Measurements from ENCODE around the gene NLRC5.

The NLRC5 gene

DNA sequence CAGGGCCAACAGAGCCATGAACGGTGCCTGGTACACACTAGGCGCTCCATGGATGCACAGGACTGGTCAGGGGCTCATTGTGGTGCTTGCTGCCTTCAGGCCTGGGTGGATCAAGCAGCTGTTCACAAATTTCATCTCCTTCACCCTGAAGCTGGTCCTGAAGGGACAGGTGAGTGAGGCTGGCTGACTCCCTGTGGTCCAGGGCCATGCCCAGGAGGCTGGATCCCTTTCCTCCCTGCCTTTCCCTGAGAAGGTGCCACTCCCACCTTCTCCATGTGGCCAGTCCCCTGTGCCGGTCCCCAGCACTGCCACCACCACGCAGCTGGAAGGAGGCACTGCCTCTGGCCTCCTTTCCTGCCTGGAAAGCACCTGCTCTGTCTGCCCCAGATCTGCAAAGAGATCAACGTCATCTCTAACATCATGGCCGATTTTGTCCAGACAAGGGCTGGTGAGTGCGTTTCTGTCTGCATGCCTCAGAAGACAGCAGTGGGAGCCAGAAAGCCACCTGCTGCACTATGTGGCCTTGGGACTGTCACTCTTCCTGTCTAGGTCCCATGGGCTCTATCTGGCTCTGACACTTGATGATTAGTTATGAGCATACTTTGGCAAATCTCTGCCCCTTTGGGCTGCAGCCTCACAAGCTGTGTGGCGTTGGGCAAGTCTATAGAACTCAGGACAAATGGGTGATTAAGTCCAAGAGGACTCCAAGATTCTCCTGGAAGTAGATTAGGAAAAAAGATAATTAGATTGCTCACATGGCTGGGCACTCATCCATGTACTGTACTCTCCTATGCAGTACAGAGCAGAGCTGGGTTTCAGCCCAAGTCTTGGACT is 18.2 kb upstream of the NLRC5 start:
- Histone ChIP-seq H3K27me3 (replicated peaks; ENCODE audit: insufficient read depth, low read length) (peaks cover 10% of the 10 kb centered on the region; the same call in 1 of the 2 replicates), H4K20me1 (ENCODE audit: insufficient read depth, low read length) (no peaks in the 10 kb centered on the region), H3K36me3 (replicated peaks; ENCODE audit: insufficient read depth, low read length) (no peaks in the 10 kb centered on the region), H2AFZ (ENCODE audit: low read length) (no peak overlapping the region), H3K27ac (ENCODE audit: low read length) (no peak overlapping the region), H3K9me3 (replicated peaks; ENCODE audit: insufficient read depth, low read length) (no peaks in the 10 kb centered on the region), H3K4me2 (ENCODE audit: low read depth, low read length) (no peak overlapping the region), H3K79me2 (ENCODE audit: low read length) (no peaks in the 10 kb centered on the region), H3K4me1 (ENCODE audit: low read length) (peaks cover 15% of the 10 kb centered on the region), H3K4me3 (ENCODE audit: low read length) (no peak overlapping the region), H3F3A (ENCODE audit: insufficient read depth, low read length) (peaks cover 6% of the 10 kb centered on the region; the same call in 1 of the 2 replicates), H3K9ac (ENCODE audit: low read length) (no peak overlapping the region), H3K9me2 (replicated peaks; ENCODE audit: insufficient read depth, low read length) (no peaks in the 10 kb centered on the region)
- TF ChIP-seq EZH2phosphoT487 (IDR thresholded peaks at IDR 0.05; ENCODE audit: low read length) (no peak), EZH2 (optimal IDR thresholded peaks at IDR 0.05; ENCODE audit: low read depth, low read length) (no peak), CTCF (IDR thresholded peaks at IDR 0.05; ENCODE audit: low read length) (no peak)
- no peak for DNase-seq

- Histone ChIP-seq H3K4me2 (ENCODE audit: low read depth, low read length) (no peak overlapping the region), H3K9ac (ENCODE audit: low read length) (no peak overlapping the region)
- no peak for DNase-seq
These were observed 17.7 kb upstream of the NLRC5 start for GRCh38 chr16:56971768-56972043.

DNA sequence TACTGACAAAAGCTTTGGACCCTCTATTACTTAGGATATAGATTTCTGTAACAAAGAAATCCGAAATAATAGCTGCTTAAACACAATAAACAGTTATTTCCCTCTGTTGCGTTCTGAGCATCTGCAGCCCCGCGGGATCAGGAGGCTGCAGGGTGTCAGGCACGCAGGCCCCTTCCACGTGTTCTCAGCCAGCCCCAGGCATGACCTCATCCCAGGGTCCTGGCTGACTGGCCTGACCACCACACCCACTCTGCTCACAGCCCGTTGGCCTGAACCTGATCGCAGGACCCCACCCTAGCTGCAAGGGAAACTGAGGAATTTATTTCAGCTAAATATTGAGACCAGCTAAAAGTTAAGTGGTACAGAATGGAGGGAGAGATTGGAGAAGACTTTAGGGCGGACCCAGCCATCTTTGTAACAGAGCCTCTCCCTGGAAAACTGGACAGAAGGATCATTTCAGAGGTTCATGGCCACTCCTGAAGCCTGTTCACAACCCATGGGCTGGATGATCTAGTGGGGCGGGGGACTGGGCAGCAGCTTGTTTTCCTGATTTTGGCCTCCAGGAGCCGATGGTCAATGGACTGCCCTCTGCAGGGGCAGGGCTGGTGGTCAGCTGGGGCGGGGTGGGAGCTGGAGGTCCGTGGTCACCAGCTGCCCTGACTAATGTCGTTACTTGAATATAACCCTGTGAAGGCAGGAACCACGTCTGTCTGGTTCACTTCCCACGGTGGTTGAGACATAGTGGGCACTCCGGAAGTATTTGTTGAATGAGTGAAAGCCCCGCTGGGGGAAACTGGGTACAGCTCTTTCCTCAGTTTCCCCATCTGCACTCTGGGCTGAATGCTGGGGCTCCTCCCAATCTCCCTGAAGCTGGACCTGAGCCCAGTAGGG is 16.7 kb upstream of the NLRC5 start:
- TF ChIP-seq EZH2phosphoT487 (IDR thresholded peaks at IDR 0.05; ENCODE audit: low read length), result no peak
- no peak for TF ChIP-seq CTCF (IDR thresholded peaks at IDR 0.05; ENCODE audit: low read length)
- no peak for TF ChIP-seq EZH2 (optimal IDR thresholded peaks at IDR 0.05; ENCODE audit: low read depth, low read length)
- Histone ChIP-seq H4K20me1 (ENCODE audit: insufficient read depth, low read length) (no peaks in the 10 kb centered on the region), H3K9me2 (replicated peaks; ENCODE audit: insufficient read depth, low read length) (no peaks in the 10 kb centered on the region), H3K27me3 (replicated peaks; ENCODE audit: insufficient read depth, low read length) (peaks cover 20% of the 10 kb centered on the region; the same call in 1 of the 2 replicates), H3K4me3 (ENCODE audit: low read length) (no peak overlapping the region), H3K4me2 (ENCODE audit: low read depth, low read length) (peak overlapping the region; percentile 54; the same call in 1 of the 2 replicates), H3K79me2 (ENCODE audit: low read length) (no peaks in the 10 kb centered on the region), H3K9ac (ENCODE audit: low read length) (no peak overlapping the region), H3K4me1 (ENCODE audit: low read length) (peaks cover 15% of the 10 kb centered on the region), H3K9me3 (replicated peaks; ENCODE audit: insufficient read depth, low read length) (no peaks in the 10 kb centered on the region), H3K27ac (ENCODE audit: low read length) (no peak overlapping the region), H3K36me3 (replicated peaks; ENCODE audit: insufficient read depth, low read length) (no peaks in the 10 kb centered on the region), H2AFZ (ENCODE audit: low read length) (no peak overlapping the region), H3F3A (ENCODE audit: insufficient read depth, low read length) (peaks cover 6% of the 10 kb centered on the region; the same call in 1 of the 2 replicates)
- DNase-seq, result no peak

More at GRCh38 chr16:56971768-56972043, 17.7 kb upstream of the NLRC5 start:
- Histone ChIP-seq H3K9me3 (replicated peaks; ENCODE audit: insufficient read depth, low read length) (no peaks in the 10 kb centered on the region), H3K27ac (ENCODE audit: low read length) (no peak overlapping the region), H3F3A (ENCODE audit: insufficient read depth, low read length) (peaks cover 6% of the 10 kb centered on the region; the same call in 1 of the 2 replicates), H3K79me2 (ENCODE audit: low read length) (no peaks in the 10 kb centered on the region), H4K20me1 (ENCODE audit: insufficient read depth, low read length) (no peaks in the 10 kb centered on the region), H3K4me1 (ENCODE audit: low read length) (peaks cover 15% of the 10 kb centered on the region), H3K9me2 (replicated peaks; ENCODE audit: insufficient read depth, low read length) (no peaks in the 10 kb centered on the region), H3K36me3 (replicated peaks; ENCODE audit: insufficient read depth, low read length) (no peaks in the 10 kb centered on the region), H3K27me3 (replicated peaks; ENCODE audit: insufficient read depth, low read length) (peaks cover 15% of the 10 kb centered on the region; the same call in 1 of the 2 replicates), H2AFZ (ENCODE audit: low read length) (no peak overlapping the region), H3K4me3 (ENCODE audit: low read length) (no peak overlapping the region)
- TF ChIP-seq CTCF (IDR thresholded peaks at IDR 0.05; ENCODE audit: low read length) (no peak), EZH2phosphoT487 (IDR thresholded peaks at IDR 0.05; ENCODE audit: low read length) (no peak), EZH2 (optimal IDR thresholded peaks at IDR 0.05; ENCODE audit: low read depth, low read length) (no peak)
